Measurements from ENCODE around the gene KRT81. TPM values are rescaled to one million over a fixed set of nuclear protein-coding genes. Genes with fewer than 3 reads are reported as not detected.

Gene KRT81
- total and polyA plus RNA-seq, 8 donors: 0.22 to 0.76 (median 0.52) TPM; not detected in 4

- ATAC-seq: peak in 3 of 4 donors; percentile 7 to 19 (median 8)
- H3K9me3 ChIP-seq: no peaks in the 10 kb centered on the region
- H3K27ac ChIP-seq: peak overlapping the region; percentile 80 to 96 (median 96)
- WGBS, 2 donors: 69 to 70% methylated on average over 3 of the region's 3 CpGs
- no peaks in the 10 kb centered on the region for H3K36me3 ChIP-seq
- DNase-seq: peak in 3 of 6 donors; percentile 46 to 55 (median 48)
- no peaks in the 10 kb centered on the region for H3K27me3 ChIP-seq
- peaks cover 57 to 62% (median 59%) of the 10 kb centered on the region in 3 donors for H3K4me1 ChIP-seq
- H3K4me3 ChIP-seq: peak overlapping the region in 1 of 4 donors; percentile 8
- TF ChIP-seq CTCF (IDR thresholded peaks at IDR 0.05): no peak
- no peak for FAIRE-seq
- intact Hi-C loops (cut with DNase I): no loop called here
Observed at GRCh38 chr12:52244615-52244994, 46.7 kb downstream of the KRT81 start.

DNA sequence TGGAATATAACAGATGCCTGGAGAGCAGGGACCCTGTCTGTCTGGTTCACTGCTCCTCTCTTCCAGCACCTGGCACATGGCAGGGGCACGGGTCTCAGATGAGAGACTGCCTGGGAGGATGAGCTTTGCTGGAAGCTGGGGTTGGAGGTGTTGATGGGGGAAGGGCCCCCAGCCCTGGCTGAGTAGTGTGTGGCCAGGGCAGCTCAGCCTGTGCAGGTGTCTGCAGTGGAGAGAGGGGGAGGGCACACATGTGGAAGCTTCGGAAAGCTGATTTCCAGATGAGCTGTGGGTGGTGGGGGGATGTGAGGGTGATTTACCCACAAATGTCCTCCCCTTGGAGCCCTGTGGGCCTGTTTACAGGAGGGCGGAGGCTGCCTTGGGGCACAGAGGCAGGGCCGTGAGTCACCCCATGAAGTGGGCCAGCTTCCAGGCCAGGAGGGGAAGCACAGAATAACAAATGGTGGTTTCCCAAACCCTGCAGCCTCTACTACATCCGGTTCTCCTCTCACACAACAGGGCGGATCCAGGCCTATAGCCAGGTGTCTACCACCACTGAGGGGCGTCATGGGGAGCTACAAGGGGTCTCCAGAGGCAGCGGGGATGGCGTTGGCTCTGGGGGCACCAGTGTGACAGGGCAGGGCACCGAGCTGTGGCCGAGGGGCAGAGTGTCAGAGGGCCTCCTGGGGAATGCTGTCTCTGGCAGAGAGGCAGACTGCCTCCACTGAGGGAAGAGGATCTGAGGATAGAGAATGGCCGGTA is 47.3 kb downstream of the KRT81 start:
- Histone ChIP-seq H3K36me3 (no peaks in the 10 kb centered on the region), H3K27ac (peak overlapping the region; percentile 80 to 96 (median 96)), H3K27me3 (no peaks in the 10 kb centered on the region), H3K4me3 (peak overlapping the region in 1 of 4 donors; percentile 8), H3K9me3 (no peaks in the 10 kb centered on the region), H3K4me1 (peaks cover 54 to 59% (median 57%) of the 10 kb centered on the region in 3 donors)
- TF ChIP-seq CTCF (IDR thresholded peaks at IDR 0.05): no peak
- intact Hi-C loops (cut with DNase I): no loop called here
- FAIRE-seq (no peak), DNase-seq (peak; percentile 86 to 96 (median 94)), ATAC-seq (peak; percentile 74 to 87 (median 78))
- WGBS, 2 donors: 17 to 20% methylated on average over 12 of the region's 12 CpGs

DNA sequence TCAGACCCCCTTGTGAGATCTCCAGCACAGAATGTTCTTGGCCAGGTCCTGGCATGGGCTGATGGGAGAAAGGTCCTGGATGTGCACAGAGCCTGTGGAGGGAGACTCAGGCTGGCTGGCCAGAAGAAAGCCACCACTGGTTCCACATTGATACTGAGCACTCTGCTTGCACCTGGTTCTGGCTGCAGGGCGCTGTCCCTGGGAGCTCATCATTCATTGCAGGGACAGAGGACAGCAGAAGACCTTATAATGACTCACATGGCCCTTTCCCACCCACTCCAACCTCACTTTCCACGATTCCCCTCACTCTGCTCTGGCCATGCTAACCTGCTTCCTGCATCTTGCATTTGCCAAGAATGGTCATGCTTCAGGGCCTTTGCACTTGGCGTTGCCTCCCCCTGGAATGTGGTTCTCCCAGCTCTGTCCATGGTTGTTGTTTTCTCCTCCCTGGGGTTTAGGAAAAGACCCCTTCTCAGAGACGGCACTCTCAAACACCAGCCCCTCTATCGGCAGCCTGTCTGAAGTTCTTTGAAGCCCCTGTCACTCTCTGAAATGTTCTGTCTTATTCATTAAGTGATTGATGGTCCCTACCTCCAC is 48.0 kb downstream of the KRT81 start:
- Histone ChIP-seq H3K36me3 (no peaks in the 10 kb centered on the region), H3K27me3 (no peaks in the 10 kb centered on the region), H3K4me1 (peaks cover 47 to 53% (median 50%) of the 10 kb centered on the region in 3 donors), H3K4me3 (no peak overlapping the region), H3K9me3 (no peaks in the 10 kb centered on the region), H3K27ac (peak overlapping the region; percentile 80 to 96 (median 96))
- intact Hi-C loops (cut with DNase I): no loop called here
- ATAC-seq (peak in 2 of 4 donors; percentile 5 to 6), DNase-seq (peak in 3 of 6 donors; percentile 33 to 53 (median 46)), FAIRE-seq (no peak)
- 51 to 56% methylated on average over 5 of the region's 5 CpGs for WGBS, 2 donors
- no peak for TF ChIP-seq CTCF (IDR thresholded peaks at IDR 0.05)

DNA sequence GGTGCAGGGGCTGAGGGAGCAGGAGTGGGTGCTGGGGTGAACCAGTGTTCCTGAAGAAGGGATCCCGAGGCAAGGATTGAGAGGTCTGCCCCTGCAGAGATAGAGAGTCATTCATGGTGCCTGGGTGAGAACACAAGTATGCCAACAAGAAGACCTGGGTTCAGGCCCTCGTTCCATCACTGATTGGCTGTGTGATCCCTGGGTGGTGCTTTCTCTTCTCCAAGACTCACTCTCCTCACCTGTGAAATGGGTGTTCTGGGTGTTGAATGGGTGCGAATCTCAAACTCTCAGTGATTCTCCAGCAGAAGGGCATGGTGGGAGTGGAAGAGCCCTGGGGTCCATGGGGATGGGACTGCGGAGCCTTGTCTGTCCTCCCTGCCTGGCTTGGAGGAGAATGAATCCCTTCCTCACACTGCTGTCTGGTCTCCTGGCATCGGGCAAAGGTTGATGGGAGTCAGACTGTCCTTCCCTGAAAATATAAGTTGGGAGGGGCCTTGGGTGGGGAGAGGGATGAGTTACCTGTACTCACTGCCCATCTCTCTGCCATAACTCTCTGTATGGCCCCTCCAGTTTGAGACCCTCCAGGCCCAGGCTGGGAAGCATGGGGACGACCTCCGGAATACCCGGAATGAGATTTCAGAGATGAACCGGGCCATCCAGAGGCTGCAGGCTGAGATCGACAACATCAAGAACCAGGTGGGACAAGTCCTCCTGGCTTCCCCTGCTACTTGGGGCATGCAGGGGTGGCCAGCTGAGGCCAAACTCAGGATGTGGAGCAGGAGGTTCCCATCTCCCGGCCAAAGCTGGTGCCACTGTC is 48.7 kb downstream of the KRT81 start:
- peak in 1 of 6 donors; percentile 46 for DNase-seq
- no peak for FAIRE-seq
- TF ChIP-seq CTCF (IDR thresholded peaks at IDR 0.05): no peak
- no peak for ATAC-seq
- Histone ChIP-seq H3K27ac (peak overlapping the region; percentile 80 to 96 (median 96)), H3K36me3 (no peaks in the 10 kb centered on the region), H3K27me3 (no peaks in the 10 kb centered on the region), H3K9me3 (no peaks in the 10 kb centered on the region), H3K4me3 (no peak overlapping the region), H3K4me1 (peaks cover 40 to 46% (median 43%) of the 10 kb centered on the region in 3 donors)
- intact Hi-C loops (cut with DNase I): no loop called here
- WGBS, 2 donors: 96% methylated on average over 11 of the region's 11 CpGs
